Measurements from ENCODE around the gene UBE3A. TPM values are rescaled to one million over a fixed set of nuclear protein-coding genes. Genes with fewer than 3 reads are reported as not detected.

UBE3A gene
- total RNA-seq, 1 donor from 2014 or later: 122 TPM

DNA sequence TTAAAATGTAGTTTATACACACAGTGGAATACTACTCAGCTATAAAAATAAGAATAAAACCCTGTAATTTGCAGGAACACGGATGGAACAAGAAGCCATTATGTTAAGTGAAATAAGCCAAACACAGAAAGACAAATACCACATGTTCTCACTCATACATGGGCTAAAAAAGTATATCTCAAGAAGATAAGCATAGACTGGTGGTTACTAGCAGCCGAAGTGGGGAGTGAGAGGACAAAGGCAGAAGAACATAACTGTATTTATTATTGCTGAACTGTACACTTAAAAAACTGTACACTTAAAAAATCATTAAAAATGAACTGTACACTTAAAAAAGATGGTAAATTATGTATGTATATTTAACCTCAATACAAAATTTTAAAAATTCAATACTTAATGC is 11.0 kb downstream of the UBE3A start:
- Histone ChIP-seq H3K27ac (replicated peaks) (no peak overlapping the region), H3K4me3 (no peak overlapping the region), H3K36me3 (no peaks in the 10 kb centered on the region), H3K27me3 (ENCODE audit: low read depth) (no peaks in the 10 kb centered on the region), H3K9me3 (replicated peaks) (no peaks in the 10 kb centered on the region), H3K4me1 (peaks cover 87% of the 10 kb centered on the region)
- intact Hi-C loops (cut with micrococcal nuclease): no loop called here
- TF ChIP-seq, protein P1, sequence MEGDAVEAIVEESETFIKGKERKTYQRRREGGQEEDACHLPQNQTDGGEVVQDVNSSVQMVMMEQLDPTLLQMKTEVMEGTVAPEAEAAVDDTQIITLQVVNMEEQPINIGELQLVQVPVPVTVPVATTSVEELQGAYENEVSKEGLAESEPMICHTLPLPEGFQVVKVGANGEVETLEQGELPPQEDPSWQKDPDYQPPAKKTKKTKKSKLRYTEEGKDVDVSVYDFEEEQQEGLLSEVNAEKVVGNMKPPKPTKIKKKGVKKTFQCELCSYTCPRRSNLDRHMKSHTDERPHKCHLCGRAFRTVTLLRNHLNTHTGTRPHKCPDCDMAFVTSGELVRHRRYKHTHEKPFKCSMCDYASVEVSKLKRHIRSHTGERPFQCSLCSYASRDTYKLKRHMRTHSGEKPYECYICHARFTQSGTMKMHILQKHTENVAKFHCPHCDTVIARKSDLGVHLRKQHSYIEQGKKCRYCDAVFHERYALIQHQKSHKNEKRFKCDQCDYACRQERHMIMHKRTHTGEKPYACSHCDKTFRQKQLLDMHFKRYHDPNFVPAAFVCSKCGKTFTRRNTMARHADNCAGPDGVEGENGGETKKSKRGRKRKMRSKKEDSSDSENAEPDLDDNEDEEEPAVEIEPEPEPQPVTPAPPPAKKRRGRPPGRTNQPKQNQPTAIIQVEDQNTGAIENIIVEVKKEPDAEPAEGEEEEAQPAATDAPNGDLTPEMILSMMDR (IDR thresholded peaks at IDR 0.05; ENCODE audit: borderline replicate concordance): no peak
- DNase-seq: no peak

DNA sequence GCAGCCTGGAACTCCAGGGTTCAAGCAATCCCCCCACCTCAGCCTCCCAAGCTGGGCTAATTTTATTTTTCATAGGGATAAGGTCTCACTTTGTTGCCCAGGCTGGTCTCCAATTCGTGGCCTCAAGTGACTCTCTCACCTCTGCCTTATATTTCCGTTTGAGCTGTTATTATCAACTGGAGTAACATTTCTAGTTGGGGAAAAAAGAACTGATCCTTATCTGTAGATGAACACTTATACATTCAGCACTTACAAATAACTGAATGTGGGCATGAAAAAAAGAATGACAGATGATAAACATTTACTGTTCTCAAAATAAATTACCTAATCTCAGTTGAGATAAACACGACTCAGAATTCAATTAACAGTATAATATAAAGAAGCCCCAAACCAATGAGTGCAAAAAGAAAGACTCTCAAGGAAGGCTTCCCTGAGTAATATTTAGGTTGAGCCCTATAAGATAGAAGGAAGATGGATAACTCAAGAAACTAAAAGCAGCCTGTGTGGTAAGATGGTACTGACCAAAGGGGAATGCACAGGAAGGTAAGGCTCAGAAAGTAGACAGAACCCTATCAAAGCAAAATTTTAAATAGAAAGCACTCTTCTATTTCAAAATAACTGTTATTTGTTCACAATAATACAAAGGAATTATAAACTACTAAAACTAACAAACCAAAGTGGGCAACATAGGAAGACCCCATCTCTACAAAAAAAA is 11.8 kb downstream of the UBE3A start:
- no peaks in the 10 kb centered on the region for H3K36me3 ChIP-seq
- H3K4me1 ChIP-seq: peaks cover 84% of the 10 kb centered on the region
- H3K27ac ChIP-seq (replicated peaks): no peak overlapping the region
- no peaks in the 10 kb centered on the region for H3K9me3 ChIP-seq (replicated peaks)
- H3K27me3 ChIP-seq (ENCODE audit: low read depth): no peaks in the 10 kb centered on the region
- no peak overlapping the region for H3K4me3 ChIP-seq
- DNase-seq: no peak
- intact Hi-C loops (cut with micrococcal nuclease): no loop called here
- TF ChIP-seq, protein P1 (IDR thresholded peaks at IDR 0.05; ENCODE audit: borderline replicate concordance): no peak

DNA sequence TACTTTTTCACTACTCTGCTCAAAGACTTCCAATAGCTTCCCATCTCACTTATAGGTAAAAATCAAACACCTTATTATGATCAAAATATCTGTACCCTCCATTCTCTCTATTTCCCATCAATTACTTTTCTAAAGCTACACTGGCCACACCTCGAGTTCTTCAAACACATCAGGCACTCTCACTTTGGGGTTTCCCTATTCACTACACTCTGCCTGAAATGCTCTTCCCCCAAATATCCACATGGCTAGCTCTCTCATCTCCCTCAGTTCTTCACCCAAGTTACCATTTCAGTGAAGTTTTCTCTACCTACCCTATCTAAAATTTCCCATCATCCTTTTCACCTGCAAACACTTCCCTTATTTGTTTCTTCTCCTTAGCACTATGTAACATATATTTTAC is 14.8 kb downstream of the UBE3A start:
- H3K4me3 ChIP-seq: no peak overlapping the region
- H3K4me1 ChIP-seq: peaks cover 67% of the 10 kb centered on the region
- no peaks in the 10 kb centered on the region for H3K36me3 ChIP-seq
- no peaks in the 10 kb centered on the region for H3K27me3 ChIP-seq (ENCODE audit: low read depth)
- TF ChIP-seq, protein P1 (IDR thresholded peaks at IDR 0.05; ENCODE audit: borderline replicate concordance): no peak
- DNase-seq: no peak
- no peak overlapping the region for H3K27ac ChIP-seq (replicated peaks)
- peaks cover 13% of the 10 kb centered on the region for H3K9me3 ChIP-seq (replicated peaks)
- intact Hi-C loops (cut with micrococcal nuclease): no loop called here

DNA sequence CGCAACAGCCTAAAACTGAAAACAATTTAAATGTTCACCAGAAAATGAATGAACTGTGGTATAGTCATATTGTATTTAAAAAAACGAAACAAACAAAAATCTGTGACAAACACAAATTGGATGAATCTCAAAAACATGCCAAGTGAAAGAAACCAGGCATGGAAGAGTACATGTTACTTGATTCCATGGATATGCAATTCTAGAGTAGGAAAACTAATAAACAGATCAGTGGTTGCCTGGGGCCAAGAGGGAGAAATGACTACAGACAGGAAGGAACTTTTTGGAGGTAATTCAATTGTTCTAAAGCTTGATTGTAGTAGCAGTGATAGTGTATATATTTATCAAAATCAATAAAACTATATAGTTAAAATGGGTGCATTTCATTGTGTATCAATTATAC is 16.8 kb downstream of the UBE3A start:
- H3K9me3 ChIP-seq (replicated peaks): peaks cover 19% of the 10 kb centered on the region
- no peaks in the 10 kb centered on the region for H3K27me3 ChIP-seq (ENCODE audit: low read depth)
- H3K4me1 ChIP-seq: peaks cover 55% of the 10 kb centered on the region
- intact Hi-C loops (cut with micrococcal nuclease): no loop called here
- no peaks in the 10 kb centered on the region for H3K36me3 ChIP-seq
- DNase-seq: no peak
- TF ChIP-seq, protein P1 (IDR thresholded peaks at IDR 0.05; ENCODE audit: borderline replicate concordance): no peak
- H3K4me3 ChIP-seq: no peak overlapping the region
- no peak overlapping the region for H3K27ac ChIP-seq (replicated peaks)

DNA sequence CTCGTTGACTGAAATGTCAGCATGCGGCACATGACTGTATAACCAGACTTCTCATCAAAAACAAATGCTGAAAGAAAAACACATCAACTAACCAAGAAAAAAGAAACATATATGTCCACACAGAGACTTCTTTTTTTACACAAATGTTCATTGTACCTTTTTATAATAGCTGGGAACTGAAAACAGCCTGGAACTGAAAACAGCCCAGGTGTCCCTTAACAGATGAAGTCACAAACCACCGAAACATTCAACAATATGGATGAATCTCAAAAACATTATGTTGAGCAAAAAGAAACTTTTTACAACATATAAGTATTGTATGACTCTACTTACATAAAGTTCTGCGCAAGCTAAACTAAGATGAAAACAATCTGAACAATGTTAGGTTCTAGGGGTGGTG is 20.6 kb downstream of the UBE3A start:
- TF ChIP-seq, protein P1 (IDR thresholded peaks at IDR 0.05; ENCODE audit: borderline replicate concordance): no peak
- no peak overlapping the region for H3K4me3 ChIP-seq
- DNase-seq: no peak
- H3K36me3 ChIP-seq: no peaks in the 10 kb centered on the region
- peaks cover 61% of the 10 kb centered on the region for H3K4me1 ChIP-seq
- peaks cover 19% of the 10 kb centered on the region for H3K9me3 ChIP-seq (replicated peaks)
- H3K27me3 ChIP-seq (ENCODE audit: low read depth): no peaks in the 10 kb centered on the region
- H3K27ac ChIP-seq (replicated peaks): no peak overlapping the region
- intact Hi-C loops (cut with micrococcal nuclease): no loop called here
